ENCODE results near the gene AUTS2.

The AUTS2 gene

GRCh38 chr7:69722843-69723242 lies 124.6 kb downstream of the AUTS2 start:
- no peak for DNase-seq (ENCODE audit: low read depth in 2 of 2)

DNA sequence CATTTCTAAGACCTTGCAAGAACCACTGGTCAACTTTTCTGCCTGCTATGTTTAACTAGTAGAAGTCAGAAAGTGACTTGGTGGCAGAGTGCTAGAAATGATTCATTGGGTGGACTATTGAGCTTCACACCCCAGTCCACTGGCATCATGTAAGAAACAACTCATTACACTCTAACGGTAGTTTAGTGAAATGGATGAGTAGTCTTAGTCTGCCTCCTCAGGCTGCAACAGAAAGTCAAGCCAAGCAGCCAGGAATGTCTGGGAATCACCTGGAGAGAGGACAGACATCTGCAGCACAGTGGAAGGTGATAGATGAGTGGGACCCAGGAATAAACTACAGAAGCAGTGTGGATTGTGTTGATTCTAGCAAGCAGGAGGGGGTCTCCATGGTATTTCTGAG lies 125.4 kb downstream of the AUTS2 start:
- DNase-seq (ENCODE audit: low read depth in 2 of 2), result no peak

- no peak for DNase-seq (ENCODE audit: low read depth in 2 of 2)
These were observed 130.0 kb downstream of the AUTS2 start for GRCh38 chr7:69728304-69728703.

- DNase-seq (ENCODE audit: low read depth in 2 of 2), result no peak
These were observed 133.9 kb downstream of the AUTS2 start for GRCh38 chr7:69732203-69732602.

- DNase-seq (ENCODE audit: low read depth in 2 of 2), result no peak
These were observed 137.3 kb downstream of the AUTS2 start for GRCh38 chr7:69735582-69735981.

DNA sequence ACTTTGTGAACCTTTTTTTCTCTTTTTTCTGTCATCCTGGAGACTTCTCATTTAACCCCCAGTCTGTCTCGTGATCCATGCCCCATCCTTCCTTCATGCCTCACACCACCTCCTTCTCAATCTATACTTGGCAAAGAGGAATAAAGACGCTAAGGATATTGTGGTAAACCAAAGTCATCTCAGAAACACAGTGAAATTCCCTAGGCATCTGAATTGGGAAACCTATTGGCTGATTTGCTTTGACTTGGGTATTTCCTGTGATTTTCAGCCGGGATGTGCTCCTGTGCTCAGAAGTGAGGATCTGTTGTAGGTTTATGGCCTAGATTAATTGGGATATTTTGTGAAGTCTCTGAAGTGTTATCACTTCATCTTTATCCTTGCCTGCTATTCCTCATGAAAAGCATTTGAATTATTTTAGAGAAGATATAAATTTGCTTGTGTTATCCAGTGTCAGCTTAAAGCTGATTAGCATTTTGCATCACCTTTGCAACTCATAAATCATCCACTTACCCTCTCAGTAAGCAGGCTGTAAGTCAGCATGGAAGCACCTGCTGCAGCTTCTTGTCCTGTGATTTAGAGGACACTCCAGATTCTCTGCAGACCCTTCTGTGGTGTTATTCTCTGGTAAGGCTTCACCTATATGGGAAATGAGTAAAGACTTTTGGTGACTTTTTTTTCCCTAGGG lies 138.0 kb downstream of the AUTS2 start:
- DNase-seq (ENCODE audit: low read depth in 2 of 2), result no peak

DNA sequence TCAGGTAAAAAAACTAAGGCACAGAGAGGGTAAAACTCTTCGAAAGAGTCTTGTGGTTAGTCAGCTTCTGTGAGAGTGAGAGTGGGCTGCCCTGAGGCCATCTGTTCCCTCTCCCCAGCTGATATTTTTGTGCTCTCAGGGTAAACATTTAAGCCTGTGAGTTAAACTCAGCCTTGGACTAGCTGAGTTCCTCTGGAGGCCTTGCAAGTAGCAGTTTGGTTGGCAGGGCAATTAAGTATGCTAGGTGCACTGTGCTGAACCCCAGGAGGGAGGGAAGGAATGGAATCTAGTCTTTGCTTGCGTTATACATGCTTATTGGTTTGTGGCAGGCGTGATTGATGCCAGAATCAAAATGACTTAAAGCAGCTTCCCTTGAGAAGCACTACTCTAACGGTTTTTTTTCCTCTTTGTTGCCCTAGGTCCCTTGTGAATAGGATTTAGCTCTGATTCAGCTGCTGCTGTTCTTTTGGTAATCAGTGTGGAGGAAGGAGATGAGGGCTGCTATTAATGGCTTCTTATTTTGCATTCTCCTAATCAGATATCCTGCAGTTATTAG lies 140.2 kb downstream of the AUTS2 start:
- no peak for DNase-seq (ENCODE audit: low read depth in 2 of 2)

GRCh38 chr7:69739190-69739589 lies 140.9 kb downstream of the AUTS2 start:
- DNase-seq (ENCODE audit: low read depth in 2 of 2), result no peak

DNA sequence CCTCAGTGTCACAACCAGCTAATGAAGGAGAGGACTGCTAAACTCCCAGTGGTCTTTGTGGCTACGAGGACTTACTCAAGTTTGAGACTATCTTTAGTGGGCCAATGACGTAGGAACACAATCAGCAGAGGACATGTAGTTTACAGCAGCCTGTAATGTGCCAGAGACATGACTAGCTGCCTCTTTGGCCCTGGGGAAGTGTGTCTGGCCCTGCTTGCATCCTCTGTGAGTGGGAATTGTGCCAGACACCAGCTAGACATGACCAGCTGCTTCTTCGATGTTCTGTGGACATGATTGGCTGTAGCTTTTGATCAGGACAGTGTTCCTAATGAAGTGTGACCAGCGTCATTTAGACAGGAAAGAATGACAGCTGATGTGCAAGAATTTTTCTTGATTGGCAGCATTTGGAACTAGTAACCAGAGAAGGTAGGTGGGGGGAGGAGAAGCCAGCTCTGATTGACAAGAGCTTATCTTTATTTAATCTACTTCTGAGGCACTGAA lies 141.7 kb downstream of the AUTS2 start:
- DNase-seq (ENCODE audit: low read depth in 2 of 2), result no peak

DNA sequence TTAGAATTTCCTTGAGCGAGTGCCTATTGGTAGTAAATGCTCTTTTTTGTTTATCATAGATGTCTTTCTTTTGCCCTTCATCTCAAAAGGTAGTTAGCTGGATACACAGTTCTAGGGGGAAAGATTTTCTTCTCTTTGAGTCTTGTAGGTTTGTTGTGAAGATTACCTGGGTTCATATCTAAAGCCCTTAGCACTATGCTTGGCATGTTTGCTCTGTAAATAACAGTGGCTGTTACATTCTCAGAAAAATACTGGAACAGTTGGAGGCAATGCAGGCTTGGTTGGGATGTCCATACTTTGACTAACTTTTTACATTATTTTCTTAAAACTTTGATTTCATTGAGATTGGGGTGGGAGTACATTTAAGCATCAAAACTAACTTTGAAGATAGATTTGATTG lies 144.0 kb downstream of the AUTS2 start:
- DNase-seq (ENCODE audit: low read depth in 2 of 2), result no peak

GRCh38 chr7:69743436-69743835 lies 145.2 kb downstream of the AUTS2 start:
- DNase-seq (ENCODE audit: low read depth in 2 of 2), result no peak

DNA sequence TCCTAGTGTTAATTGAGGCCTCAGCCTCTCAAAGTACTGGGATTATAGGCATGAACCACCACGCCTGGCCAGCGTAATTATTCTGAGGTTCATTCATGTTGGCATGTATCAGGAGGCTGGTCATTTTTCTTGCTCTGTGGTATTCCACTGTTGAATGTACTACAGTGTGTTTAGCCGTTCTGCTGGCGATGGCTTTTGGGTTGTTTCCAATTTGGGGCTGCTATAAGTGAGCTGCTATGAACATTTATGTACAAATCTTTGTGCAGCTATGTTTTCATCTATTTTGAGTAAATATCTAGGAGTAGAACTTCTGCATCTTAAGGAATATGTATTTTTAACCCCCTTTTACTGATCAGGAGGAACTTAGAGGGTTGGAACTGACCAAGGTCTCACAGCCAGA lies 145.8 kb downstream of the AUTS2 start:
- no peak for DNase-seq (ENCODE audit: low read depth in 2 of 2)

DNA sequence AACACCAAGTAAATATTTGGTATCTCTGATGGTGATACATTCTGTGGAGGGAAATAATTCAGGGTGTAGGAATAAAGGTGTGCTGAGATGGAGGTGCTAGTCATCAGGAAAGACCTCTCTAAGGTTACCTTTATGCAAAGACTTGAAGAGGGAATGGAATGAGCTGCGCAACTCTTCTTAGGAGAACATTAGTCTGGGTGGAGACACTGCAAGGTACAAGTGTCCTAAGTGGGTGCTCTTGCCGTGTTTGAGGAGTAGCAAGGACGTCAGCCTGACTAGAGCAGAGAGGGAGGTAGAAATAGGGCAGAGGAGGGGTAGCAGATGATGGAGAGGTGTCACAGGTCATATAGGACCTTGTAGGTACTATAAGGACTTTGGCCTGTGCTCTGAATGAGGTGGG lies 148.1 kb downstream of the AUTS2 start:
- no peak for DNase-seq (ENCODE audit: low read depth in 2 of 2)

DNA sequence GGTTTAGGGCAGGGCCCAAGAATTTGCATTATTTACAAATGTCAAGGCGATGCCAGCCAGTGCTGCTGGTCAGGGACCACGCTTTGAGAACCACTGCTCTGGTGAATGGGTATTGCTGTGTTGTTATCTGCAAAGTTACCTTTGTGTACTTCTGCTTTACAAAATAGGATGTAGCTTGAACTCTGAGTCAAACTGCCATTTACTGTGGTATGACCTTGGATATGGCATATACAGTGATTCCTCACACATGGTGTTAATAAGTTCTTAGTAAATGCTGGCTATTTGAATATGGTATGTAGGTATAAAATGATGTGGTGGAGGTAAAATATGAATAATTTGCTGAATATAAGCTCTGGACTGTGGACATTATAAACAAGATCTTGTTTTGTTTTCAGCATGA lies 148.9 kb downstream of the AUTS2 start:
- no peak for DNase-seq (ENCODE audit: low read depth in 2 of 2)

GRCh38 chr7:69748530-69748929 lies 150.3 kb downstream of the AUTS2 start:
- no peak for DNase-seq (ENCODE audit: low read depth in 2 of 2)

- DNase-seq (ENCODE audit: low read depth in 2 of 2), result no peak
These were observed 151.2 kb downstream of the AUTS2 start for GRCh38 chr7:69749372-69749979.

DNA sequence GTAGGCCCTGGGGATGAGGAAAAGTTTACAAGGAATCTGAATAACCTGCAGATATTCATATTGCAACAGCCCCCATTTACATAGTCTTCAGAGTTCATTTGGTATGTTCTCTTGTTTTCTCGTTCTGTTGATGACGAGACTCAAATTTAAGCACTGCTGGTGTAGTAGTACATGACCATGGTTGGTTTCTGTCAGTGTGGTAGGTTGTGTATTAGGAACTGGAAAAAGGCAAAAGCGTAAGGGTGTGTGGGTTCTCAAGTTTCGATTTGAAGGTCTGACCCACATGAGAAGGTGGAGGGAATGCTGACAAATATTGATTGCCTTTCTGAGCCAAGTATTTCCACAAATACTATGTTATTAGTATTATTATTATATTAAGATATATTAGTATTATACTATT lies 151.7 kb downstream of the AUTS2 start:
- no peak for DNase-seq (ENCODE audit: low read depth in 2 of 2)

- DNase-seq (ENCODE audit: low read depth in 2 of 2), result no peak
These were observed 152.8 kb downstream of the AUTS2 start for GRCh38 chr7:69751026-69751425.

- no peak for DNase-seq (ENCODE audit: low read depth in 2 of 2)
These were observed 155.7 kb downstream of the AUTS2 start for GRCh38 chr7:69753981-69754380.

DNA sequence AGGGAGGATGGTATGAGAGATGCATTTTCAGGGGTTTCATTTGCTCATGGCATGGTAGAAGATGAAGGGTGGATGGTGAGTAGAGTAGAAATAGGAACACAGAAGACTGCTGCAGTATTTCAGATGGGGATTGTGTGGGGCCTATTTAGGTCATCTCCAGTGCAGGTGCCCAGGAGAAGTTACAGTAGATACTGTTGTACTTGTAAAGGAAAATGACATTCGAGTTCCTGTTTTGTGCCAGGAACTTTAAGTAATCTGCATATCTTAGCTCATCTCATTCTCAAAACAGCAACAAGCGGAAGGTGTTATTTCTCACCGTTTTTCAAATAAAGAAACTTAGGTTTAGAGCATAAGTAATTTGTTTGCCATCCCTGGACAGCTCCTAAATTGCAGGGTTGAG lies 156.2 kb downstream of the AUTS2 start:
- no peak for DNase-seq (ENCODE audit: low read depth in 2 of 2)

DNA sequence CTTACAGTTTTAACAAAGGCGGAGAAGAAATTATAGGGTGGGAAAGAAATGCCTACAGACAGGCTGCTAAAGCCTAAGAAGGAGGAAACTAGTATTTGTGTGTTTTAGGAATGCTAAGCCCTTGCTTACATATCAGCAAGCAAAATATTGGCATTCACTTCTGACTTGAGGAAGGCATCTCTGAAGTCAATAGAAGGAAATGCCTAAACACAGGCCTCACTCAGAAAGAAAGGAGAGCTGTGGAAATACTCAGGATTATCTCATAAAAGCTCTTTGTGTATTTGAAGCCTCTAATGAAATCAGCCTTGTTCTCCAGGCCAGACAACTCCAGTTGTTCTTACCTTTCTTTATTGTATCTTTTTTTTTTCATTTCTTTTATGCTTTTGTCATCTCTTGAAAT lies 158.0 kb downstream of the AUTS2 start:
- DNase-seq (ENCODE audit: low read depth in 2 of 2), result no peak

GRCh38 chr7:69757528-69757927 lies 159.3 kb downstream of the AUTS2 start:
- no peak for DNase-seq (ENCODE audit: low read depth in 2 of 2)

GRCh38 chr7:69757981-69758430 lies 159.7 kb downstream of the AUTS2 start:
- peak; percentile 34 to 49 for DNase-seq (ENCODE audit: low read depth in 2 of 2)
